ENCODE data around the gene BACH1.

The BACH1 gene

DNA sequence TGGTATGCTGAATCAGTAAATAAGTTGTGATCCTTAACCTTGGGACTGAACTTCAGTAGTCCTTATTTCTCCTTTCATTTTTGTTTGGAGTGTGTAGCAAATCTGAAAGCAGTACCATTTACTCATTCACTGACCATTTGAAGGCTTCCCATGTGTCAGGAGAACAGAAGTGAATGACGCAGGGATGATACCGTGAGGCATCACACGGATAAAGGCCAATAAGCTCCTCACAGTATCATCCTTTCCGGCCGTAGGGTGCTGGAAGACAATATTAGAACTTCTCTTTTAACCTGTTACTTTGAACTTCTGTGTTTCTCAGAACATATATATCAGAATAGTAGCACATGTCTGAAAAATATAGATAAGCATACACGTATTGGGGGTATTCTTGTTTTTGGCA lies 21.3 kb downstream of the BACH1 start:
- DNase-seq (ENCODE audit: low spot score): no peak
- ChIA-PET CTCF (no interaction called here), POLR2A (ENCODE audit: low non-redundant PET) (no interaction called here)
- TF ChIP-seq, protein P1, sequence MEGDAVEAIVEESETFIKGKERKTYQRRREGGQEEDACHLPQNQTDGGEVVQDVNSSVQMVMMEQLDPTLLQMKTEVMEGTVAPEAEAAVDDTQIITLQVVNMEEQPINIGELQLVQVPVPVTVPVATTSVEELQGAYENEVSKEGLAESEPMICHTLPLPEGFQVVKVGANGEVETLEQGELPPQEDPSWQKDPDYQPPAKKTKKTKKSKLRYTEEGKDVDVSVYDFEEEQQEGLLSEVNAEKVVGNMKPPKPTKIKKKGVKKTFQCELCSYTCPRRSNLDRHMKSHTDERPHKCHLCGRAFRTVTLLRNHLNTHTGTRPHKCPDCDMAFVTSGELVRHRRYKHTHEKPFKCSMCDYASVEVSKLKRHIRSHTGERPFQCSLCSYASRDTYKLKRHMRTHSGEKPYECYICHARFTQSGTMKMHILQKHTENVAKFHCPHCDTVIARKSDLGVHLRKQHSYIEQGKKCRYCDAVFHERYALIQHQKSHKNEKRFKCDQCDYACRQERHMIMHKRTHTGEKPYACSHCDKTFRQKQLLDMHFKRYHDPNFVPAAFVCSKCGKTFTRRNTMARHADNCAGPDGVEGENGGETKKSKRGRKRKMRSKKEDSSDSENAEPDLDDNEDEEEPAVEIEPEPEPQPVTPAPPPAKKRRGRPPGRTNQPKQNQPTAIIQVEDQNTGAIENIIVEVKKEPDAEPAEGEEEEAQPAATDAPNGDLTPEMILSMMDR (conservative IDR thresholded peaks at IDR 0.05; ENCODE audit: low read depth): no peak
- no peak overlapping the region for H3K27ac ChIP-seq

DNA sequence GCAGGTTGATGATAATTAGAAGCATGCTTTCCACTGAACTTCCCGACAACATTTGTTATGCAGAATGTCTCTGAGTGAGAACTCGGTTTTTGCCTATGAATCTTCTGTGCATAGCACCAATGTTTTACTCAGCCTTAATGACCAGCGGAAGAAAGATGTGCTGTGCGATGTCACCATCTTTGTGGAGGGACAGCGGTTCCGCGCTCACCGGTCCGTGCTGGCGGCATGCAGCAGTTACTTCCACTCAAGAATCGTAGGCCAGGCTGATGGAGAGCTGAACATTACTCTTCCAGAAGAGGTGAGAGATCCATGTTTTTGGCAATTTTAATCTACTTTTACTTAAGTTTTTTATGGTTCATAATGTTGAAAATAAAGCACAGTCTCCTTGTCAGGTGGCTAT lies 22.5 kb downstream of the BACH1 start:
- H3K27ac ChIP-seq: no peak overlapping the region
- CTCF ChIA-PET: interaction anchor here (0.6 kb wide), 1 partner anchor 66 kb away, joined by 3 read pairs; no protein-coding TSS in a partner anchor
- no peak for DNase-seq (ENCODE audit: low spot score)
- TF ChIP-seq, protein P1 (conservative IDR thresholded peaks at IDR 0.05; ENCODE audit: low read depth): no peak
- POLR2A ChIA-PET (ENCODE audit: low non-redundant PET): no interaction called here

DNA sequence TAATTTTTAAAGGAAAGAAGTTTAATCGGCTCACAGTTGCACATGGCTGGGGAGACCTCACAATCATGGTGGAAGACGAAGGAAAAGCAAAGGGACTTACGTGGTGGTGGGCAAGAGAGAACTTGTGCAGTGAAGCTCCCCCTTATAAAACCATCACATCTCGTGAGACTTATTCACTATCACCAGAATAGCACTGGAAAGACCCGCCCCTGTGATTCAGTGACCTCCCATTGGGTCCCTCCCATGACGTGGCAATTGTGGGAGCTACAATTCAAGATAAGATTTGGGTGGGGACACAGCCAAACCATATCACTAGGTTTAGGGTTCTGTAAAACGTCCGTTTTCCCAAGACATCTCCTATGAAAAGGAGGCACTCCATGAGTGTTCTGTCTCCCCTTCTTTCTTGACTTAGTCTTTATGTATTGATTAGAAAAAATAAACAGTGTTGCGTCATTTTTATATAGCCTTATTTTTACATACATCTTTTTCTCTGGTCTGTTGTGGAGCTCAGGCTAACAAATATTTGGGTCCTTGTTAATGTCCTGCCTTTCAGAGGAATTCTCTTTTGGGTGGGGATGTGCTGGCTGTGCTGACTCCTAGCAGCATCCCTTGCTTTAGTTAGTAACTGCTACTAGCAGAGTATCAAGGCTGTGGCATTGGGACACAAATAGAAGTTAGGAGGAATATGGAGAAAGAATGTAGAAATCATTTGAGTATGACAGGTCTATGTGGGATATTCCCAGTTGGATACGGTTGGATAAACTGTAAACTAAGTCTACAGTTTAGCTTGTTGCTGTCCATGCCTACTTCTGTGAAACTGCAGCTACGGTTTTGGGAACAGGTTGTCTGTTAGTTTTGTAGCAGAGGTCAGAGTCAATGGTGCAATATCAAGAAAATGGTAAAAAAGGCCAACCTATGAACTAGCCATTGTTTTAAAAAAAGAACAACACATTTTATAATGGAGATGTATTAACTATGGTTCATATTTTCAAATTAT lies 23.5 kb downstream of the BACH1 start:
- H3K27ac ChIP-seq: no peak overlapping the region
- DNase-seq (ENCODE audit: low spot score): no peak
- ChIA-PET POLR2A (ENCODE audit: low non-redundant PET) (no interaction called here), CTCF (interaction anchor here (0.5 to 0.6 kb wide), 4 partner anchors 67 to 661 kb away, joined by 3 read pairs; no protein-coding TSS in a partner anchor)
- TF ChIP-seq, protein P1 (conservative IDR thresholded peaks at IDR 0.05; ENCODE audit: low read depth): no peak

DNA sequence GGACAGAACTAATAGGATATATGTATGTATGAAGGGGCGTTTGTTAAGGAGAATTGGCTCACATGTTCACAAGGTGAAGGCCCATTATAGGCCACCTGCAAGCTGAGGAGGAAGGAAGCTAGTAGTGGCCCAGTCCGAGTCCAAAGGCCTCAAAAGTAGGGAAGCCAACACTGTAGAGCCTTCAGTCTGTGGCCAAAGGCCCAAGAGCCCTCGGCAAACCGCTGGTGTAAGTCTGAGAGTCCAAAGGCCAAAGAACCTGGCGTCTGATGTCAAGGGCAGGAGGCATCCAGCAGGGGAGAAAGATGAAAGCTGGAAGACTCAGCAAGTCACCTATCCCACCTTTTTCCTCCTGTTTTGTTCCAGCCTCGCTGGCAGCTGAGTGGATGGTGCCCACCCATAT lies 24.5 kb downstream of the BACH1 start:
- ChIA-PET CTCF (interaction anchor here (0.5 kb wide), 1 partner anchor 219 kb away, joined by 3 read pairs; no protein-coding TSS in a partner anchor), POLR2A (ENCODE audit: low non-redundant PET) (no interaction called here)
- TF ChIP-seq, protein P1 (conservative IDR thresholded peaks at IDR 0.05; ENCODE audit: low read depth): no peak
- DNase-seq (ENCODE audit: low spot score): no peak
- H3K27ac ChIP-seq: peak overlapping the region; percentile 25; the same call in 1 of the 2 replicates

- ChIA-PET CTCF (no interaction called here), POLR2A (ENCODE audit: low non-redundant PET) (no interaction called here)
- TF ChIP-seq, protein P1 (conservative IDR thresholded peaks at IDR 0.05; ENCODE audit: low read depth): no peak
- 0 out of 2 replicates have a peak overlapping the region, but pooled peaks have one; percentile 13 for H3K27ac ChIP-seq
- DNase-seq (ENCODE audit: low spot score): no peak
These were observed 28.3 kb downstream of the BACH1 start for GRCh38 chr21:29326914-29327554.

DNA sequence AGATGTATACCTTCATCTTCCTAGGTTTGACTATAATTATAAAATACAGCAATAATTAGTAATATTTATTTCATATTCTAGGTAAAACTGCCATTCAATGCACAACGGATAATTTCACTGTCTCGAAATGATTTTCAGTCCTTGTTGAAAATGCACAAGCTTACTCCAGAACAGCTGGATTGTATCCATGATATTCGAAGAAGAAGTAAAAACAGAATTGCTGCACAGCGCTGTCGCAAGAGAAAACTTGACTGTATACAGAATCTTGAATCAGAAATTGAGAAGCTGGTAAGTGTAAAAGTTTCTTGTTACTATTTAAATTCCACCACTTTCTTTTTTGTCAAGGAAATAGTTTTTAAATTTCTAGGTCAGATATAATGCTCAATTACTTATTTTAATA lies 30.7 kb downstream of the BACH1 start:
- H3K27ac ChIP-seq: no peak overlapping the region
- TF ChIP-seq, protein P1 (conservative IDR thresholded peaks at IDR 0.05; ENCODE audit: low read depth): no peak
- no peak for DNase-seq (ENCODE audit: low spot score)
- ChIA-PET POLR2A (ENCODE audit: low non-redundant PET) (no interaction called here), CTCF (interaction anchor here (0.6 kb wide), 1 partner anchor 39 kb away, joined by 3 read pairs; no protein-coding TSS in a partner anchor)

All from RWPE1 (cell line).